Measurements from ENCODE around the gene UCHL3.
"Not testable (repeated sequence)": the region's sequence is repeated elsewhere in the genome, so short reads cannot be mapped to it uniquely, and the experiment has no call there.

UCHL3 gene

DNA sequence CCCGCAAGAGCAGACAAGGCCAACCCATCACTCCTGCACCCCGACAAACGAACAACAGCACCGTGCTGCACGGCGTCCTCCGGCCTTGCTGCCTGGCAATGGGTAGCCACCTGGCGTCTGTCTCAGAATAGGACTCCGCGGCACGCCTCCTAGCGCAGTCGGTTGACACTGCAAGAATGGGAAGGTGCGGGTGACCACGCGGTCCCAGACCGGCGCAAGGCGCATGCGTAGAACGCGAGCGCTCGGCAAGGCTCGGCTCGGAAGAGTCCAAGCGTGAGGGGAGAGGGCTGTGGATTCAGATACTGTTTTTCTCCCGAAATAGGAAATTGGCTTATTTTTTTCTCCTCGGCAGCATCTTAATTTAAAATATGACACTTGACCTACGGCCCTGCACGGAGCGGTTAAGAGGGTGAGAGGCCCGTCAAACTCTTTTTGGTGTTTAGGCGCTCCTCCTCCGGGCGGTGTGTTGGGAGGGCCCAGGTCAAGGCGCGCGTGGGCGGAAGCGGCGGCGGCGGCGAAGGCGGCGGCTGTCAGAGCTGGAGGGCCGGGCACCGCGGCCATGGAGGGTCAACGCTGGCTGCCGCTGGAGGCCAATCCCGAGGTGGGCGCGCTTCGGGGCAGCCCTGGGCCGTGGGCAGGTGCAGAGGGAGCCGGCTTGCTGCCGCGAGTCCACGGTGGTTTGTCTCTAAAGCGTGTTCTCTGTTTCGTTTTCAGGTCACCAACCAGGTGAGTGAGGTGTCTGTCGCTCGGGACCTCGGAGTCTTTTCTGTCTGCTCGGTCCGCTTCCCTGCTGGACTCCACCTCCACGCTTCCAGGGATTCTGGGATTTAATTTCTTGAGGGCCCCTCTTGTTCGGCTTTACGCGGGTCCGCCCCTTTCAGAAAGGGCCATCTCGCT, at the start of gene UCHL3:
TSS of gene UCHL3 (plus strand) at position 530 of the 897 bp plus-strand sequence. CDS start at position 560, 30 bp downstream.
- peak; percentile 91 for DNase-seq (ENCODE audit: low read depth)

DNA sequence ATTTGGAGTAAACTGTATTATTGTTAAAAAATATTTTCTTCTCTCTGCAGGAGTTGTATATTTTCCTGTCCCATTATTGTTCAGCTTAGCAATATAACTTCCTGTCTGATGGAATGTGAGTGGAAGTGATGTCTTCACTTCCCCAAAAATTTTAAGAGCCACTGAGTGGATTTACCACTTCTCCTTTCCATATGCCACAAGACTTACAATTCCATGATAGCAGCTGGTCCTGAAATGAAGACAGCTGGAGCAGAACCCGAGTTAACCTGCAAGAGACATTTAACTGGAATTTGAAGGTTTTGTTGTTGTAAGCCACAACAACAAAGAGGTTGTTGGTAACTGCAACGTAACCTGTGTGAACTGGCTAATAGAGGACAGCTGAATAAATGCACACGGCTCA, 44.3 kb upstream of the UCHL3 start:
- DNase-seq (ENCODE audit: low read depth) = no peak

DNA sequence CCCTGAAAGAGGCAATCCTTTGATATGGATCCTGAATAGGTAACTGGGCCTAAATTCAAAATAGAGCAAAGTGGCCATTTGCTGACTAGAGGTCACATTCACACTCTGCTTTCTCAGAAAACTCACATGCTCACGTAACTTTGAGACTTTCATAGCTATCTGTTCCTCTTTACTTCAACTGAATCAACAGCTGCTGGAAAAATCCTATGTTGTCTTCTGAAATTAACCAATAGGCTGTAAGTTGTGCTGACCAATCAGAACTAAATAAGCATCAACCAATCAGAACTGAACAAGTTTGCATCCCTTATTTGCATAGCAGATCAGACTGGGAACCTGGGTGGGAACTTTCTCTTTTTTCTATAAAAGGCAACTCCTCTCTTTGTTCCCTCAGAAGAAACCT, 43.6 kb upstream of the UCHL3 start:
- DNase-seq (ENCODE audit: low read depth) = no peak

DNA sequence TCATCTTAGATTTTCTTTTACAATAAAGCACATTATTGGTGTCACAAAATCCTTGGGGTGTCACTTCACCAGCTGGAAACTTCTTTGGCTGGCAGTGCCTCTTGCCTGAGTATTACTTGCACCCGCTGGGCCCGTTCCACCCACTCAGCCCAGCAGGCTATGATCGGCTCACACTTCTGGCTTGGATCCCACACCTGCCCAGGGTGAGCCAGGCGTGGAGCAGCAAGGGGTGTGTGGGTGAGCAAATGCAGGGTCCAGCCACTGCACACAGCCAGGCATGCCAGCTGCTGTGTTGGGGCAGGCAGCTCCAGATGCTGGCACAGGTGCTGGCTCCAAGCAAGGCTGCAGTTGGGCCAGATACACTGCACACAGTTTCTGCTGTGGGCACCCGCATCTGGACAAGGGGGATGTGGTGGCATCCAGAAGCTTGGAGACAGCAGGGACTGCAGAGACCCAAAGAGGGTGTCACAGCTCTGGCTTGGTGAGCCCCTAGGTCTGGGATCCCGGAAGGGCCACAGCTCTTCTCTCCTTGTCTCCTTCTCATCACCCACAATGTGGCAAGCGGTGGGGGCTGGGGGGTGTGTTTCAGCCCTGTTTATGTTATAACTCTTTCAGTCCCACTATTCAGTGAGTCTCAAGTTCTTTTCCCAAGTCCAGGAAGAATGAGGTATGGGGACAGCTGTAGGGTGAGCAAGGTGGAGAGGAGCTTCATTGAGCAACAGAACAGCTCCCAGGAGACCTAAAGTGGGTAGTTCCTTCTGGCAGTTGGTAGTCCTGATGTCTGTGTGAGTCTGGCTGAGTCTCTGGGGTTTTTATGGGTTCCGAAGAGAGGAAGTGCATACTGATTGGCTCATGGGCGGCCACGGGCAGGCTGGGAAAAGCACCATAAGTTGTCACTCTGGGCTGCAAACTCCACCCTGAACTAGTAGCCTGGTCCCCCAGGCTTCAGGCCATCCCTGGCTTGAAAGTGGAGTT, 42.3 kb upstream of the UCHL3 start:
- DNase-seq (ENCODE audit: low read depth) = no peak

DNA sequence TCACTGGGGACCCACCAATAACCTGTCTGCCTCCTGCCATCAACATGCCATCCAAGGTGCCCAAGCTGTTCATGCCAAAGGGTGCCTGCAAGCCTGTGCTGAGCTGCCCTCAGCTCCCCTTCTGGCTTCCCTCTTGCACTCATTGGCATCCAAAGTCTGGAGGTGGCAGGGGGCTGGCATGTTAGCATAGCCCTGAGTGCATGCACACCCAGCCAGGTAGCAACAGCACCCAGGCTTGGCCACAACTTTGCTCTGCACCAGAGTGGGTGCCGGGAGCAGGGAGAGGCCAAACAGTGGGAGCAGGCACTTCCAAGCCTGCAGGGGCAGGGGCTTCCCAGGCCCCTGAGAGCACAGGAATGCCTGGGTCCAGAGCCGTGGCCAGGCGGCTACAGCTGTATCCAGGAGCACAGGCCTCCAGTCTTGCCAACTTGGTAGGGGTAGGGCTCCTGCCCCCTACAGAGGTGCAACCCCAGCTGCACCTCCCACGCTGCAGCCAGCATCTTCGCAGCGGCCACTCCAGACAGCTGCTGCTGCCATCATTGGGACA, 41.5 kb upstream of the UCHL3 start:
- DNase-seq (ENCODE audit: low read depth) = no peak

DNA sequence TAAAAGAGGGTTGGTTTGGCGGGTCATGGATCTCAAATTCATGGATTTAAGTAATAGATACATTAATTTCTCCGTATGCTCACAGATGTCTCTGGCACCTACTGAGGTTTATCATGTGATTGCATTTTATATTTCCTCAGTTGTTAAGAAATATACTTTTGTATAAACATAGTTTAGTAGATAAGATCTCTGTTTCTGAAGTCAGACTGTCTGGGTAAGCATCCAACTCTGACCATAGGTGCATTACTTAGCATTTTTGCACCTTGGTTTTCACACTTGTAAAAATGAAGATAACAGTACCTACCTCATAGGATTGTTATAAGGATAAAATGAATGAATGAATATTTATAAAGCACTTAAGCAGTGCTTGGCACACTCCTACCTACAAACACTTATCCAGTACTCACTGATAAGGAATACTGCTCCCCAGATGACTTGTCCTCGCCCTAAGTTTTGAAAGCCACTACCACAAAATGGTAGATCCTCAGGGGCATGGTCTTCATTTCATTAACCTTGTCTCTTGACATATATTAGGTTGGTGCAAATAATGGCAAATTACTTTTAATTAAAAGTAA, 38.5 kb upstream of the UCHL3 start:
- DNase-seq (ENCODE audit: low read depth) = no peak

DNA sequence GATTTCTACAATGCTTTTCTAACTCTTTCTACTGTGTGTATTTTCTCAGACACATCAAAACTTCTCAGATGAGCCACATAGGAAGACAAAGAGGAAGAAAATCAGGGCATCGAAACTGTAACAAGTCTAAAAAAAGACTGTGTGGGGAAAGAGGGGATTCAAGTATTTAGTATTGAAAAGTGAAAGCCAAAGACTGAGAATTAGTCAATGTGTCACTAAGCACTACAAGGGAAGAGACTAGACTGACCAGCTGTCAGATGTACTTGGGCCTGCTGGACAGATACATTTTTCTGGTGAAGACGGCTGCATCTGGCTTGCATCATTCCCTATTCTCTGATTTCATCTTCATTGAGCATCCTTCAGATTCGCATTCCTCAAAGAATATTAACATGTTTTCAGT, 37.3 kb upstream of the UCHL3 start:
- no peak for DNase-seq (ENCODE audit: low read depth)

DNA sequence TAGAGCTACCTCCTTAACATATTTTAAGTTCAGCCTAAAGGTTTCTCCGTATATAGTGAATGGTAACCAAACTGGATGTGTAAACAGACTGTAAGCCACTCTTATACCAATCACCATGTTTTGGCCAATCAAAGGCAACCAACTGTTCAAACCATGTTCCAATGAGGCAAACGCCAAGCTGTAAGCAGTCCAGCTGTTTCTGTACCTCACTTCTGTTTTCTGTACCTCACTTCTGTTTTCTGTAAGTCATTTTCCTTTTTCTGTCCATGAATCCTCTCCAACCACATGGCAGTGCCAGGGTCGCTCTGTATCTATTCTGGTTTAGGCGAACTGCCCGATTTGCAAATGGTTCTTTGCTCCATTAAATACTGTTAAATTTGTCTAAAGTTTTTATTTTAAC, 36.3 kb upstream of the UCHL3 start:
- no peak for DNase-seq (ENCODE audit: low read depth)

DNA sequence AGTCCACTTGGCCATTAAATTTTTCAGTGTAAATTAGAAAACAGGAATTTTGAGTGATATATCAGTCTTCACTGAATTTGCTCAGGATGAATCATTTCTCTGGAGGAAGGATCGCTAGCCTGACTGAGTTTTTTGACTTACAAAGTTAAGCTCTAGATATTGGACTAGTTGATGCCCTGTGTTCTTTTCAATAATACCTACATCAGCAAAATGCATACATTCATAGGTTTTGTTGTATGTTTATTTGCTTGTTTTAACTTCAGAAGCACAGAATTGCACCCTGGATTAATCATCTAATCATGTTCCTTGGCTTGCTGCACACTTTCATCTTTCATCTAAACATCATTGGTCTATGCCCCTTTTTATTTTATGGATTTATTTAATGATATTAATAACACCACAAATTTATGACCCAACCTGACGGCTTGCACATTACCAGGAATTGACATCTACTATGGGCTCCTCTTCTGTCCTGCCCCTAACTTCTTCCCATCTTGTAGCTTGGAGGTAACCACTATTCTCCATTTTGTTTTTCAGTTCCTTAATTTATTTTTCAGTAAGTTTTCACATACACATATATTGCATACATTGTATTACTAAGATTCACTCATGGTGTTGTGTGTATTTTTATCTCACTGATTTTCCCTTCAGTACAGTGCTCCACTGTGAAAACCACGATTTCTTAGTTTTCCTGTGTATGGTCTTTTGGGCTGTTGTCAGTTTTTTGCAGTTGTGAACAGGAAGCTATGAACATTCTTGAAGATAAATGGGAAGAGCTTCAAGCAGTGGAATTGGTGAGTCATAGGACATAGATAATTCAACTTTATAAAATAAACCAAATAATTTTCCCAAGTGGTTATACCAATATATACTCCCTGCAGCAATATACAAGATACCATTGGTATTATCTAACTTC, 35.3 kb upstream of the UCHL3 start:
- DNase-seq (ENCODE audit: low read depth) = peak; percentile 57

DNA sequence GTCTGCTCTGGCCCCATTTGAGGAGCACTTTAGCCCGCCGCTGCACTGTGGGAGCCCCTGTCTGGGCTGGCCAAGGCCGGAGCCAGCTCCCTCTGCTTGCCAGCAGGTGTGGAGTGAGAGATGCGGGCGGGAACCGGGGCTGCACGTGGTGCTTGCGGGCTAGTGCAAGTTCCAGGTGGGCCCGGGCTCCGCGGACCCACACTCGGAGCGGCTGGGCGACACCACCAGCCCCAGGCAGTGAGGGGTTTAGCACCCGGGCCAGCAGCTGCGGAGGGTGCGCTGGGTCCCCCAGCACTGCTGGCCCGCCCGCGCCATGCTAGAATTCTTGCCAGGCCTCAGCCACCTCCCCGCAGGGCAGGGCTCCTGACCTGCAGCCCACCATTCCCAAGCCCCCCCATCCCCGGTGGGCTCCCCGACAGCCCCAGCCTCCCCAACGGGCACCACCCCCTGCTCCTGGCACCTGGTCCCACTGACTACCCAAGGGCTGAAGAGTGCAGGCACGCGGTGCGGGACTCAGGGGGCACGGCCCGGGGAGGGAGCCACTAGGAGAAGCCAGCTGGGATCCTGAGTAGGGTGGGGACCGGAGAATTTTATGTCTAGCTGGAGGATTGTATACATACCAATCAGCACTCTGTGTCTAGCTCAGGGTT, 31.0 kb upstream of the UCHL3 start:
- no peak for DNase-seq (ENCODE audit: low read depth)

DNA sequence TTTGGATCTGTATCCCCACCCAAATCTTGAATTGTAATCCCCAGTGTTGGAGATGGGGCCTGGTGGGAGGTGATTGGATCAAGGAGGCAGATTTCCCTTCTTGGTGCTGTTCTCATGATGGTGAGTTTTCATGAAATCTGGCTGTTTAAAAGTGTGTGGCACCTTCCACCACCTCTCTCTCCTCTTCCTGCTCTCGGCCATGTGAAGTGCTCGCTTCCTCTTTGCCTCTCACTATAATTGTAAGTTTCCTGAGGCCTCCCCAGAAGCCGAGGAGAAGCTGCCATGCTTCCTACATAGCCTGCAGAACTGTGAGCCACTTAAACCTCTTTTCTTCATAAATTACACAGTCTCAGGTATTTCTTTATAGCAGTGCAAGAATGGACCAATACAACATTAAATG, 27.6 kb upstream of the UCHL3 start:
- no peak for DNase-seq (ENCODE audit: low read depth)

DNA sequence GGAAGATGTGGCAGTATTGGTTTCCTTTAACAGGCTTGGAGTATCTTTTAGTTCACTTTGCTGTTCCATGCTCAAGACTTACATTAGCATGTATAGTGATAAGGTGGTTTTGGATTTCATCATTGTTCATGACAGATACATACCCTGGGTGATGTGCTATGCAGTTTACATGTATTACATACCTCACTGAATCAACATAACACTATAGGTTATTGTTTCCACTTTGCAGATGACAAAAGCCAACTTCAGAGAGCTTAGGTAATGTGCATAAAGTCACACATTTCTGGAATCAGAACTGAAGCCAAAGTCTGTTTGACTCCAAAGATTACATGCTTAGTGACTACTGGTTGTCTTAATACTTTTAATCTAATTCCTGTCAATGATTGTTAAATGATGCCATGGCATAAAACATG, 19.0 kb upstream of the UCHL3 start:
- no peak for DNase-seq (ENCODE audit: low read depth)

DNA sequence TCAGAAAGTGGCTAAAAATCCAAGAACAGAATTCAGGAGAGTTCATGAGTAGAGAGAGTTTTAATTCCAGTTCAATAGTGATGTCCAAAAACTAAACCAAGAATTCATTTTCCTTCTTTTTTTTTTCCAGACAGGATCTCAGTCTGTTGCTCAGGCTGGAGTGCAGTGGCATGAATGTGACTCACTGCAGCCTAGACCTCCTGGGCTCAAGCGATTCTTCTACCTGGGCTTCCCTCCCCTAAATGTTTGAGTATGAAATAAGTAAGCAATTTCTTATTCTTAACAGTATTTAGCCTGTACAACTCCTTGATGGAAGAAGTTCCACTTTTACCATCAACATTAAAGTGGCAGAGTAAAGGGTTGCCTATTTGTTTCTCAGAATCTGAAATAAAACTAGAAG, 15.7 kb upstream of the UCHL3 start:
- DNase-seq (ENCODE audit: low read depth) = no peak

DNA sequence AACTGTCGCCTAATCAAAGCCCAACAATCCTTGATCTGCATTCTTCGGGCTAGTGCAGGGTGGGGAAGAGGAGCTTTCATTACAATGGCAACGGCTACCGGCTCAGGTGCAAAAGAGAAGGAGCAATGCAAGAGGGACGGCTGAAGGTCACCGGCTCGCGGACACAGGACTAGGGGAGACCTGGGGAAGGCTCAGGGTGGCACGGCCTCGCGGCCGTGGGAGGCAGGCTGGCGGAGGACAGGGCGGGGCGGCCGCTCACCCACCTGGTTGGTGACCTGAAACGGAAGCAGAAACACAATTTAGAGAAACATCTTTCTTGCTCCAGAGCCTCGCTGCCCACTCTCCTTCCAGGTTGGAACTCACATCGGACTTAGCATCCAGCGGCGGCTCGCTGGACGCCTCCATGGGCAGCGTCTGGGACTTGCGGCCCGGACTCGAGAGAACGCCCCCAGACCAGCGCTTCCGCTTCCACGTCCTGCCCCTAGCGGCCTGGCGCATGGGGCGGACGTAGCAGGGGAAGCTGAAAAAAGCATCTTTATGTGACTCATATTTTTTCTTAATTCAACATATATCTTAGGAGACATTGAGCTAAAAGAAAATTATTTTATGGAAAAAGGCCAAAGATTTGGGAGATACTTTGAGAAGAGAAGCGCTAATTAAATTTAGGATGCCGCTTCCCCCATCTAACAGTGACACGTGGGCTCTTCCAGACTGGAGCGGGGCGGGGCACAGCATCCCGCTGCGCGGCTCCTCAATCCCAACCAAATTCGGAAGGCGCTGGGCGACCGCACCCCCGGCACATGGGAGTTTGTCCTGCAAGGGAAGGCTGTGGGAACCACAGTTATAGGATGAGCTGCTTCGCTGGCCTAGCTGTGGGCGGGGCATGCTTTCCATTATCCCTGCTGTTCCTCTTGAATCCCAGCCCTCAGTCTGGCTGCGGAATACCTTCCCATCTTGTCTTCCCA, 11.9 kb upstream of the UCHL3 start, which contains the start of gene COMMD6:
TSS of gene COMMD6 (minus strand) at position 441 of the 965 bp plus-strand sequence. CDS start at position 405, 36 bp downstream.
- DNase-seq (ENCODE audit: low read depth) = peak; percentile 79

DNA sequence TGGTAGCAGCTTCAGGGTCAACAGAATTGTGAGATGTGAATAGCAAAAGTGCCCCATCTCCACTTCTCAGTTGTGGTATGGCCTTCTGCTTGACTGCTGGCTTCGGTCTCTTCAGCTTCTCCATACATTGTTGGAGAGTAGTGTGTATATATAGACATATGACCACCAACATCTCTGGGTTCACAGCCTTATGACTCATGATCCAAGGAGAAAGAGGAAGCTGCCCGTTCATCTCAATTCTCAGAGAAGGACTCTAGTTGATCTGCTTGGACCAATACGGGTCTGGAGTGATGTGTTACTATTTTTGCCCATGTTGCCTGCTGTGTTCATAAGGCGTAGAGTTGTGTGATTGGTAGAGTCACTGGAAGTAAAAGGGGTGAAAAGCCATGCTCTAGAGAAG, 8.3 kb upstream of the UCHL3 start:
- no peak for DNase-seq (ENCODE audit: low read depth)

DNA sequence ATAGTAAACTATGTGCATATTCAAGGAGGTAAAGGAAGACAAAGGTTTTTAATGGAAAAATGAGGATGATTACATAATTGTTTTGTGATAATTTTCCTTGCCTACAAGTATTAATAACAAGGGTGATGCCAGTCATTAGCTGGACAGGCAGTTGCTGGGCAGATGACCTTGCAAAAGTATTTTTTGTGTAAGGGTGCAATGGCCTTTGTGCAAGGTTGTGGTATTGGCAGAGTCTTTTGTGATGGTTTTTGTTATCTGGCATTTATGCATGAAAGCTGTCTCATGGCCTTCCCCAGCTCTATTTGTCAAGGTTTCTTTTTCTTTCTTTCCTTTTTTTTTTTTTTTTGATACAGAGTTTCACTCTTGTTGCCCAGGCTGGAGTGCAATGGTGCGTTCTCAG, 7.6 kb upstream of the UCHL3 start:
- peak; percentile 23 for DNase-seq (ENCODE audit: low read depth)

DNA sequence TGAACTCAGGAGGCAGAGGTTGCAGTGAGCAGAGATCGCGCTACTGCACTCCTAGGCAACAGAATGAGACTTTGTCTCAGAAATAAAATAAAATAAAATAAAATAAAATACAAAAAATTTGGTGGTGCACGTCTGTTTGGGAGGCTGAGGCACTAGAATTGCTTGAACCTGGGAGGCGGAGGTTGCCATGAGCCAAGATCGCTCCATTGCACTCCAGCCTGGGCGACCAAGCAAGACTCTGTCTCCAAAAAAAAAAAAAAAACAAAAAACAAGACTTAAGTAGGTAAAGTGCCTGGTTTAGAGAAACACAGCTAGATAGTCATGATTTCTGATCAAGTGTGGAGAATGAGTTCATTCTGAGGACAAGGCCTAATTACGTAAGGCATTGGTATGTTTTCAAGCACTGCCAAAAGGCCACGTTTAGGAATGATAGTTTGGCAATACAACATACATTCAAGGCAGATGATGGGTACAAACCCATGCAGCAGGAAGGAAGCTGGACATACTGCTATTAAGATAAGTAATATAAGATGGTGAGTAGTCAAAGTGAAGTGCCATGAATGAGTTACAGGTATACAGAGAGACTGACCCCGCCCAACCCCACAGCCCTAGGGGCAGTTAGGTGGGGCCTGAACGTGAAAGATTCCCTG, 4.8 kb upstream of the UCHL3 start:
- DNase-seq (ENCODE audit: low read depth) = peak; percentile 97

DNA sequence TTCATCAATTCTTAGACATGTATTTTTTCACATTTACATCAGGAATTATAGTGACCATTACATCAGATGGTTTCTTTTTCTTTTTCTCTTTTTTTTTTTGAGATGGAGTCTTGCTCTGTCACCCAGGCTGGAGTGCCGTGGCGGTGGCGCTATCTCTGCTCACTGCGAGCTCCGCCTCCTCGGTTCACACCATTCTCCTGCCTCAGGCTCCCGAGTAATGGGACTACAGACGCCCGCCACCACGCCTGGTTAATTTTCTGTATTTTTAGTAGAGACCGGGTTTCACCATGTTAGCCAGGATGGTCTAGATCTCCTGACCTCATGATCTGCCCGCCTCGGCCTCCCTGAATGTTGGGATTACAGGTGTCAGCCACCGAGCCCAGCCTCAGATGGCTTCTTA, 4.2 kb upstream of the UCHL3 start:
- DNase-seq (ENCODE audit: low read depth) = not testable (repeated sequence)

DNA sequence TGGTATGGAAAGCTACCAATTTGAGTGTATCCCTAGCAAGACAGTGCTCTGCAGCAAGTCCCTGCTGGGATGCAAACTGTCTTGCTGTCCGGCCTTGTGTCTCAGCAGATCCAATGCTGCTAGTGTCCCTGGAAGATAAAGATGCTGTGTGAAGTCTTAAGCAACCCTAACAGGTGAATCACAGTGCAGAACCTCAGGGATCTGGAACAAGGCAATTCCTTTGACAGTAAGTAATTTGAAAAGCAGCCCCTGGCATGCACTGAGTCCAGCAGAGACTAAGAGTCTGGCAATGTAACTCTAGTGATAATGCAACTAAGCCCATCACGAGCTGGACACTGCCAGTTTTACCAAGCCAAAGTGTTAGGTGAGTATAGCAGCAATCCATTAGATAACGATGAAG, 1.7 kb upstream of the UCHL3 start:
- DNase-seq (ENCODE audit: low read depth) = peak; percentile 82
